RWPE2 (cell line): Measurements from ENCODE around the gene TMEM266.
"Not testable (repeated sequence)": the region's sequence is repeated elsewhere in the genome, so short reads cannot be mapped to it uniquely, and the experiment has no call there.

ENCODE experiments used
- ATAC-seq: fragments of 200-7000 bp; cut with Tn5 transposase; 3 replicates; pipeline ENCODE4 v1.9.1; 2021; ENCODE audit warnings: low read depth
- DNase-seq: peaks from one replicate; pipeline ENCODE4 v3.0.0-alpha.2; 2020; ENCODE audit warnings: low spot score
- H3K27ac ChIP-seq: fragments of 450-650 bp; 2 replicates; pipeline ENCODE4 v1.5.1; 2017; ENCODE audit warnings: mild to moderate bottlenecking; ENCODE audit not compliant: poor library complexity, severe bottlenecking
- H3K27me3 ChIP-seq: fragments of 250-450 bp; sonication (Bioruptor Pico); 2 replicates; pipeline ENCODE4 v1.5.1; 2021; ENCODE audit warnings: mild to moderate bottlenecking, moderate library complexity; ENCODE audit not compliant: insufficient read depth, poor library complexity, severe bottlenecking
- H3K36me3 ChIP-seq: fragments of 250-450 bp; sonication (Bioruptor Pico); 2 replicates; pipeline ENCODE4 v1.5.1; 2020; ENCODE audit warnings: low read depth, mild to moderate bottlenecking, moderate library complexity
- H3K4me1 ChIP-seq: fragments of 250-450 bp; sonication (Bioruptor Pico); 2 replicates; pipeline ENCODE4 v1.5.1; 2021; ENCODE audit warnings: mild to moderate bottlenecking, moderate library complexity; ENCODE audit not compliant: insufficient read depth, poor library complexity, severe bottlenecking
- H3K4me3 ChIP-seq: fragments of 250-450 bp; sonication (Bioruptor Pico); 2 replicates; pipeline ENCODE4 v1.5.1; 2021; ENCODE audit warnings: mild to moderate bottlenecking, moderate library complexity; ENCODE audit not compliant: severe bottlenecking
- H3K9me3 ChIP-seq: fragments of 250-450 bp; sonication (Bioruptor Pico); 2 replicates; pipeline ENCODE4 v1.5.1; 2021; ENCODE audit warnings: mild to moderate bottlenecking, moderate library complexity; ENCODE audit not compliant: severe bottlenecking
- CTCF ChIP-seq: fragments of 450-650 bp; IDR thresholded peaks from one replicate; pipeline ENCODE4 v1.5.1; 2017; ENCODE audit warnings: mild to moderate bottlenecking, moderate library complexity; ENCODE audit not compliant: poor library complexity, severe bottlenecking

The TMEM266 gene

GRCh38 chr15:76059320-76060117, at the start of gene TMEM266:
TMEM266 (plus strand) TSS chr15:76059985; CDS start chr15:76134264, 74,279 bp downstream.
- peaks cover 52% of the 10 kb centered on the region for H3K27me3 ChIP-seq
- no peaks in the 10 kb centered on the region for H3K36me3 ChIP-seq
- DNase-seq (no peak), ATAC-seq (peak; percentile 48)
- H3K9me3 ChIP-seq, result no peaks in the 10 kb centered on the region
- peak within 1 kb of the TSS; percentile 55 for H3K4me3 ChIP-seq
- H3K4me1 ChIP-seq, result peaks cover 4% of the 10 kb centered on the region
- peak; percentile 40 for TF ChIP-seq CTCF
- H3K27ac ChIP-seq, result no peak within 1 kb of the TSS

GRCh38 chr15:76010613-76011012, 49.2 kb upstream of the TMEM266 start:
- TF ChIP-seq CTCF, result no peak
- H3K9me3 ChIP-seq, result no peaks in the 10 kb centered on the region
- H3K27ac ChIP-seq, result no peak overlapping the region
- no peaks in the 10 kb centered on the region for H3K36me3 ChIP-seq
- ATAC-seq (no peak), DNase-seq (no peak)
- no peak overlapping the region for H3K4me3 ChIP-seq
- H3K4me1 ChIP-seq, result peaks cover 8% of the 10 kb centered on the region
- H3K27me3 ChIP-seq, result no peaks in the 10 kb centered on the region

GRCh38 chr15:76011627-76012551, 47.9 kb upstream of the TMEM266 start, which contains the start of gene NRG4:
NRG4 (minus strand) TSS chr15:76012424; CDS start chr15:76011230, 1,194 bp downstream.
- ATAC-seq, result peak; percentile 91
- H3K4me3 ChIP-seq, result peak within 1 kb of the TSS; percentile 1
- no peaks in the 10 kb centered on the region for H3K27me3 ChIP-seq
- no peaks in the 10 kb centered on the region for H3K36me3 ChIP-seq
- peaks cover 8% of the 10 kb centered on the region for H3K4me1 ChIP-seq
- H3K27ac ChIP-seq, result peak within 1 kb of the TSS; percentile 38
- DNase-seq, result no peak
- no peak for TF ChIP-seq CTCF
- H3K9me3 ChIP-seq, result no peaks in the 10 kb centered on the region

- H3K36me3 ChIP-seq, H3K27ac ChIP-seq, H3K4me1 ChIP-seq, H3K9me3 ChIP-seq, H3K27me3 ChIP-seq, ATAC-seq, H3K4me3 ChIP-seq, DNase-seq: not testable (repeated sequence)
Measured at GRCh38 chr15:76013470-76013869, 46.3 kb upstream of the TMEM266 start.

GRCh38 chr15:76024021-76024768, 35.6 kb upstream of the TMEM266 start:
- H3K9me3 ChIP-seq, result peaks cover 11% of the 10 kb centered on the region
- H3K27me3 ChIP-seq, result no peaks in the 10 kb centered on the region
- H3K27ac ChIP-seq, result no peak overlapping the region
- DNase-seq, result no peak
- H3K36me3 ChIP-seq, result no peaks in the 10 kb centered on the region
- TF ChIP-seq CTCF, result no peak
- ATAC-seq, result no peak
- no peaks in the 10 kb centered on the region for H3K4me1 ChIP-seq
- H3K4me3 ChIP-seq, result no peak overlapping the region
